ENCODE data around the gene NELL2.

Gene NELL2

GRCh38 chr12:44563486-44563885 is 312.6 kb downstream of the NELL2 start:
- Mint-ChIP-seq H3K27ac (no peak overlapping the region), H3K36me3 (no peaks in the 10 kb centered on the region), H3K4me3 (no peak overlapping the region), H3K9me3 (peaks cover 0 to 3% of the 10 kb centered on the region in 2 donors), H3K4me1 (no peaks in the 10 kb centered on the region), H3K27me3 (no peaks in the 10 kb centered on the region)
- ATAC-seq (replicated peaks): no peak
- no peak for DNase-seq

GRCh38 chr12:44558340-44559100 is 317.6 kb downstream of the NELL2 start:
- no peak for DNase-seq
- Mint-ChIP-seq H3K36me3 (no peaks in the 10 kb centered on the region), H3K9me3 (peaks cover 5% of the 10 kb centered on the region in 2 donors), H3K27ac (no peak overlapping the region), H3K4me1 (no peaks in the 10 kb centered on the region), H3K27me3 (no peaks in the 10 kb centered on the region), H3K4me3 (no peak overlapping the region)
- no peak for ATAC-seq (replicated peaks)

- Mint-ChIP-seq H3K4me3 (no peak overlapping the region), H3K36me3 (no peaks in the 10 kb centered on the region), H3K27me3 (no peaks in the 10 kb centered on the region), H3K27ac (no peak overlapping the region), H3K4me1 (no peaks in the 10 kb centered on the region), H3K9me3 (peaks cover 4 to 5% of the 10 kb centered on the region in 2 donors)
- ATAC-seq (replicated peaks) (no peak), DNase-seq (no peak)
These were observed 320.7 kb downstream of the NELL2 start for GRCh38 chr12:44555454-44555853.

GRCh38 chr12:44551631-44552030 is 324.5 kb downstream of the NELL2 start:
- Mint-ChIP-seq H3K9me3 (peaks cover 0 to 3% of the 10 kb centered on the region in 2 donors), H3K27ac (no peak overlapping the region), H3K36me3 (no peaks in the 10 kb centered on the region), H3K4me1 (no peaks in the 10 kb centered on the region), H3K4me3 (no peak overlapping the region), H3K27me3 (no peaks in the 10 kb centered on the region)
- DNase-seq (no peak), ATAC-seq (replicated peaks) (no peak)

- Mint-ChIP-seq H3K36me3 (no peaks in the 10 kb centered on the region), H3K27ac (no peak overlapping the region), H3K4me3 (no peak overlapping the region), H3K27me3 (no peaks in the 10 kb centered on the region), H3K9me3 (peaks cover 0 to 2% of the 10 kb centered on the region in 2 donors), H3K4me1 (no peaks in the 10 kb centered on the region)
- ATAC-seq (replicated peaks) (no peak), DNase-seq (no peak)
These were observed 325.7 kb downstream of the NELL2 start for GRCh38 chr12:44550377-44550776.

- no peak for ATAC-seq (replicated peaks)
- Mint-ChIP-seq H3K27ac (no peak overlapping the region), H3K4me1 (no peaks in the 10 kb centered on the region), H3K4me3 (no peak overlapping the region), H3K36me3 (no peaks in the 10 kb centered on the region), H3K27me3 (no peaks in the 10 kb centered on the region), H3K9me3 (peaks cover 0 to 2% of the 10 kb centered on the region in 2 donors)
- DNase-seq: no peak
These were observed 330.1 kb downstream of the NELL2 start for GRCh38 chr12:44546060-44546459.

- no peaks in the 10 kb centered on the region for H3K4me1 Mint-ChIP-seq
- H3K36me3 Mint-ChIP-seq: no peaks in the 10 kb centered on the region
These were observed 332.1 kb downstream of the NELL2 start for GRCh38 chr12:44544018-44544417.

GRCh38 chr12:44542716-44543115 is 333.4 kb downstream of the NELL2 start:
- Mint-ChIP-seq H3K4me1 (no peaks in the 10 kb centered on the region), H3K36me3 (no peaks in the 10 kb centered on the region), H3K27ac (no peak overlapping the region)

More at GRCh38 chr12:44544018-44544417, 332.1 kb downstream of the NELL2 start:
- no peak overlapping the region for H3K27ac Mint-ChIP-seq
- ATAC-seq (replicated peaks): no peak
- no peak overlapping the region for H3K4me3 Mint-ChIP-seq
- no peak for DNase-seq
- H3K9me3 Mint-ChIP-seq: no peaks in the 10 kb centered on the region
- no peaks in the 10 kb centered on the region for H3K27me3 Mint-ChIP-seq

GRCh38 chr12:44537354-44537753 is 338.8 kb downstream of the NELL2 start:
- H3K4me3 Mint-ChIP-seq: no peak overlapping the region

More at GRCh38 chr12:44542716-44543115, 333.4 kb downstream of the NELL2 start:
- H3K4me3 Mint-ChIP-seq: no peak overlapping the region
- H3K9me3 Mint-ChIP-seq: no peaks in the 10 kb centered on the region
- H3K27me3 Mint-ChIP-seq: no peaks in the 10 kb centered on the region
- no peak for ATAC-seq (replicated peaks)
- no peak for DNase-seq

GRCh38 chr12:44532940-44533339 is 343.2 kb downstream of the NELL2 start:
- no peak overlapping the region for H3K27ac Mint-ChIP-seq
- no peaks in the 10 kb centered on the region for H3K4me1 Mint-ChIP-seq
- DNase-seq (no peak), ATAC-seq (replicated peaks) (no peak)
- H3K4me3 Mint-ChIP-seq: no peak overlapping the region
- no peaks in the 10 kb centered on the region for H3K36me3 Mint-ChIP-seq
- H3K27me3 Mint-ChIP-seq: no peaks in the 10 kb centered on the region
- no peaks in the 10 kb centered on the region for H3K9me3 Mint-ChIP-seq

More at GRCh38 chr12:44537354-44537753, 338.8 kb downstream of the NELL2 start:
- H3K4me1 Mint-ChIP-seq: no peaks in the 10 kb centered on the region
- no peaks in the 10 kb centered on the region for H3K27me3 Mint-ChIP-seq
- no peaks in the 10 kb centered on the region for H3K9me3 Mint-ChIP-seq
- H3K36me3 Mint-ChIP-seq: no peaks in the 10 kb centered on the region
- ATAC-seq (replicated peaks): no peak
- no peak overlapping the region for H3K27ac Mint-ChIP-seq
- DNase-seq: no peak

GRCh38 chr12:44531320-44531971 is 344.7 kb downstream of the NELL2 start:
- H3K4me1 Mint-ChIP-seq: no peaks in the 10 kb centered on the region
- H3K27me3 Mint-ChIP-seq: no peaks in the 10 kb centered on the region
- no peak for DNase-seq
- ATAC-seq (replicated peaks): no peak
- H3K36me3 Mint-ChIP-seq: no peaks in the 10 kb centered on the region
- H3K9me3 Mint-ChIP-seq: no peaks in the 10 kb centered on the region
- H3K27ac Mint-ChIP-seq: no peak overlapping the region
- no peak overlapping the region for H3K4me3 Mint-ChIP-seq

- no peak for DNase-seq
- Mint-ChIP-seq H3K27me3 (no peaks in the 10 kb centered on the region), H3K9me3 (no peaks in the 10 kb centered on the region), H3K27ac (no peak overlapping the region), H3K4me3 (no peak overlapping the region), H3K4me1 (no peaks in the 10 kb centered on the region), H3K36me3 (no peaks in the 10 kb centered on the region)
- no peak for ATAC-seq (replicated peaks)
These were observed 349.4 kb downstream of the NELL2 start for GRCh38 chr12:44526655-44527182.

GRCh38 chr12:44525806-44526654 is 350.1 kb downstream of the NELL2 start:
- Mint-ChIP-seq H3K9me3 (no peaks in the 10 kb centered on the region), H3K36me3 (no peaks in the 10 kb centered on the region), H3K4me3 (no peak overlapping the region), H3K27ac (no peak overlapping the region), H3K27me3 (no peaks in the 10 kb centered on the region), H3K4me1 (no peaks in the 10 kb centered on the region)
- DNase-seq (no peak), ATAC-seq (replicated peaks) (no peak)

- ATAC-seq (replicated peaks) (no peak), DNase-seq (no peak)
- no peaks in the 10 kb centered on the region for H3K9me3 Mint-ChIP-seq
- H3K4me3 Mint-ChIP-seq: no peak overlapping the region
- H3K27ac Mint-ChIP-seq: no peak overlapping the region
- no peaks in the 10 kb centered on the region for H3K4me1 Mint-ChIP-seq
- H3K27me3 Mint-ChIP-seq: no peaks in the 10 kb centered on the region
- H3K36me3 Mint-ChIP-seq: no peaks in the 10 kb centered on the region
These were observed 352.3 kb downstream of the NELL2 start for GRCh38 chr12:44523828-44524227.
